ENCODE data around the gene THYN1.

THYN1 gene

GRCh38 chr11:134207538-134208239 lies 45.5 kb downstream of the THYN1 start:
- H3K4me3 ChIP-seq (ENCODE audit: low read depth, low read length): no peak overlapping the region
- TF ChIP-seq, protein P1, sequence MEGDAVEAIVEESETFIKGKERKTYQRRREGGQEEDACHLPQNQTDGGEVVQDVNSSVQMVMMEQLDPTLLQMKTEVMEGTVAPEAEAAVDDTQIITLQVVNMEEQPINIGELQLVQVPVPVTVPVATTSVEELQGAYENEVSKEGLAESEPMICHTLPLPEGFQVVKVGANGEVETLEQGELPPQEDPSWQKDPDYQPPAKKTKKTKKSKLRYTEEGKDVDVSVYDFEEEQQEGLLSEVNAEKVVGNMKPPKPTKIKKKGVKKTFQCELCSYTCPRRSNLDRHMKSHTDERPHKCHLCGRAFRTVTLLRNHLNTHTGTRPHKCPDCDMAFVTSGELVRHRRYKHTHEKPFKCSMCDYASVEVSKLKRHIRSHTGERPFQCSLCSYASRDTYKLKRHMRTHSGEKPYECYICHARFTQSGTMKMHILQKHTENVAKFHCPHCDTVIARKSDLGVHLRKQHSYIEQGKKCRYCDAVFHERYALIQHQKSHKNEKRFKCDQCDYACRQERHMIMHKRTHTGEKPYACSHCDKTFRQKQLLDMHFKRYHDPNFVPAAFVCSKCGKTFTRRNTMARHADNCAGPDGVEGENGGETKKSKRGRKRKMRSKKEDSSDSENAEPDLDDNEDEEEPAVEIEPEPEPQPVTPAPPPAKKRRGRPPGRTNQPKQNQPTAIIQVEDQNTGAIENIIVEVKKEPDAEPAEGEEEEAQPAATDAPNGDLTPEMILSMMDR (IDR thresholded peaks at IDR 0.05; ENCODE audit: low read depth, low read length): peak; percentile 59

- TF ChIP-seq, protein P1 (IDR thresholded peaks at IDR 0.05; ENCODE audit: low read depth, low read length): no peak
- H3K4me3 ChIP-seq (ENCODE audit: low read depth, low read length): no peak overlapping the region
Measured at GRCh38 chr11:134206185-134206584, 47.0 kb downstream of the THYN1 start.

- no peak overlapping the region for H3K4me3 ChIP-seq (ENCODE audit: low read depth, low read length)
- TF ChIP-seq, protein P1 (IDR thresholded peaks at IDR 0.05; ENCODE audit: low read depth, low read length): no peak
Measured at GRCh38 chr11:134205729-134206128, 47.4 kb downstream of the THYN1 start.

GRCh38 chr11:134202661-134203060 lies 50.5 kb downstream of the THYN1 start:
- TF ChIP-seq, protein P1 (IDR thresholded peaks at IDR 0.05; ENCODE audit: low read depth, low read length): no peak
- H3K4me3 ChIP-seq (ENCODE audit: low read depth, low read length): no peak overlapping the region

DNA sequence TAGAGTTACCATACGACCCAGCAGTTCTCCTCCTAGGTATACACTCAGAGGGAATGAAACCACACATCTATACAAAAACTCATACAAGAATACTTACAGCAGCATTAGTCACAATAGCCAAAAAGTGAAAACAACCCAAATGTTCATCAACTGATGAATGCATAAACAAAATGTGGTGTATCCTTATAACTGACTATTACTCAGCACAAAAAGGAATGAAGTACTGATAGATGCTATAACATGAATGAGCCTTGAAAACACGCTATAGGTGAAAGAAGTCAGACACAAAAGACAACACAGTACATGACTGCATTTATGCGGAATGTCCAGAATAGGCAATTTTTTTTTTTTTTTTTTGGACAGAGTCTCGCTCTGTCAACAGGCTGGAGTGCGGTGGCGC lies 52.5 kb downstream of the THYN1 start:
- TF ChIP-seq, protein P1 (IDR thresholded peaks at IDR 0.05; ENCODE audit: low read depth, low read length): no peak

DNA sequence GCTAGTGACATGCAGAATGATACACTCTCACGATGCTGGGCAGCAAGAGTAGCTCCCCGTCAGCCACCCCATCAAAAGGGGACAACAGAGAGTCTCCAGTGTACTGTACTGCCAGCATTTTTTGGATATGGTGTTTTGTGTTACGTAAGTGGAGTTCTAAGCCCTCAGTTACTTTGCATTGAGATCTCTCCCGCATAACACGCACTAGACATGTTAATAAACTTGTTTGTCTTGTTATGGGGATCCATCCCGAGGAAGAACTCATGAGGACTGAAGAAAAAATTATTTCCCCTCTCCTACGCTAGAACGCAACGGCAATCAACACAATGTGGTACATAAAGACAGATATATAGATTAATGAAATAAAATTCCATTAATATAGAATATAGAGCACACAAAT lies 53.6 kb downstream of the THYN1 start:
- no peak overlapping the region for H3K4me3 ChIP-seq (ENCODE audit: low read depth, low read length)
- TF ChIP-seq, protein P1 (IDR thresholded peaks at IDR 0.05; ENCODE audit: low read depth, low read length): no peak

More for the DNA sequence above, 52.5 kb downstream of the THYN1 start:
- H3K4me3 ChIP-seq (ENCODE audit: low read depth, low read length): no peak overlapping the region
